Epithelial cell of proximal tubule (primary cell): ENCODE results near the gene SERPINB12. TPM values are rescaled to one million over a fixed set of nuclear protein-coding genes. Genes with fewer than 3 reads are reported as not detected.

ENCODE experiments used
- DNase-seq: peaks from one replicate; pipeline ENCODE4 v3.0.0-alpha.2; 2011; ENCODE audit warnings: low read depth
- H3K4me3 ChIP-seq: 2 replicates; pipeline ENCODE4 v1.5.1; 2011; ENCODE audit warnings: low read depth, mild to moderate bottlenecking, low read length
- total RNA-seq: library from RNA; depleted of rRNA; stranded (reverse); fragments of >200 nt; gene quantifications from 2 replicates; pipeline ENCODE4 v1.2.3, GENCODE V29; 2015
- TF ChIP-seq, protein P1 (sequence below): conservative IDR thresholded peaks from 2 replicates; pipeline ENCODE4 v1.5.1; 2012; ENCODE audit warnings: low read depth, mild to moderate bottlenecking, low read length

The SERPINB12 gene
- total RNA-seq, 1 donor from 2014 or later = not detected

- no peak overlapping the region for H3K4me3 ChIP-seq
- no peak for DNase-seq
- TF ChIP-seq, protein P1, sequence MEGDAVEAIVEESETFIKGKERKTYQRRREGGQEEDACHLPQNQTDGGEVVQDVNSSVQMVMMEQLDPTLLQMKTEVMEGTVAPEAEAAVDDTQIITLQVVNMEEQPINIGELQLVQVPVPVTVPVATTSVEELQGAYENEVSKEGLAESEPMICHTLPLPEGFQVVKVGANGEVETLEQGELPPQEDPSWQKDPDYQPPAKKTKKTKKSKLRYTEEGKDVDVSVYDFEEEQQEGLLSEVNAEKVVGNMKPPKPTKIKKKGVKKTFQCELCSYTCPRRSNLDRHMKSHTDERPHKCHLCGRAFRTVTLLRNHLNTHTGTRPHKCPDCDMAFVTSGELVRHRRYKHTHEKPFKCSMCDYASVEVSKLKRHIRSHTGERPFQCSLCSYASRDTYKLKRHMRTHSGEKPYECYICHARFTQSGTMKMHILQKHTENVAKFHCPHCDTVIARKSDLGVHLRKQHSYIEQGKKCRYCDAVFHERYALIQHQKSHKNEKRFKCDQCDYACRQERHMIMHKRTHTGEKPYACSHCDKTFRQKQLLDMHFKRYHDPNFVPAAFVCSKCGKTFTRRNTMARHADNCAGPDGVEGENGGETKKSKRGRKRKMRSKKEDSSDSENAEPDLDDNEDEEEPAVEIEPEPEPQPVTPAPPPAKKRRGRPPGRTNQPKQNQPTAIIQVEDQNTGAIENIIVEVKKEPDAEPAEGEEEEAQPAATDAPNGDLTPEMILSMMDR = no peak
Measured at GRCh38 chr18:63592471-63592870, 50.3 kb downstream of the SERPINB12 start.

- TF ChIP-seq, protein P1 = no peak
- no peak overlapping the region for H3K4me3 ChIP-seq
- DNase-seq = no peak
Measured at GRCh38 chr18:63596964-63597363, 54.8 kb downstream of the SERPINB12 start.

DNA sequence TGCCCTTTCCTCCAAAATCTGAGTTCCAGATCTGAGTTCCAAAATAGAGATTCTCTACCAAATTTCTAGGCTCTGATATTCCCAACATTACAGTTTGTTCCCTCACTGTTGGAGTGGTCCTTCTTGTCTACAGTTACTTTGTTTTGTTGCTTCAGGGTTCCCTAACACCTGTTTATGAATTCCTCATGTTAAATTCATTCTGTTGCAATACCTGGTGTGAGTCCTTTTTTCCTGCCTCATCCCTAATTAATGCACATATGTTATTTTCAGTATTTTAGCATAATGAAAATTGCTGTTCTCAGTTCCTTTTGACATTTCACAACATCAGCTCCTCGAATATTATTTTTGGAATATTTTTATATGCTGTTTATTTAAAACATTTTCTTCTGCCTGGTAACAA is 61.2 kb downstream of the SERPINB12 start:
- DNase-seq = no peak
- TF ChIP-seq, protein P1 = no peak
- no peak overlapping the region for H3K4me3 ChIP-seq

GRCh38 chr18:63603772-63604171 is 61.6 kb downstream of the SERPINB12 start:
- no peak overlapping the region for H3K4me3 ChIP-seq
- peak; percentile 4 for DNase-seq
- TF ChIP-seq, protein P1 = no peak

DNA sequence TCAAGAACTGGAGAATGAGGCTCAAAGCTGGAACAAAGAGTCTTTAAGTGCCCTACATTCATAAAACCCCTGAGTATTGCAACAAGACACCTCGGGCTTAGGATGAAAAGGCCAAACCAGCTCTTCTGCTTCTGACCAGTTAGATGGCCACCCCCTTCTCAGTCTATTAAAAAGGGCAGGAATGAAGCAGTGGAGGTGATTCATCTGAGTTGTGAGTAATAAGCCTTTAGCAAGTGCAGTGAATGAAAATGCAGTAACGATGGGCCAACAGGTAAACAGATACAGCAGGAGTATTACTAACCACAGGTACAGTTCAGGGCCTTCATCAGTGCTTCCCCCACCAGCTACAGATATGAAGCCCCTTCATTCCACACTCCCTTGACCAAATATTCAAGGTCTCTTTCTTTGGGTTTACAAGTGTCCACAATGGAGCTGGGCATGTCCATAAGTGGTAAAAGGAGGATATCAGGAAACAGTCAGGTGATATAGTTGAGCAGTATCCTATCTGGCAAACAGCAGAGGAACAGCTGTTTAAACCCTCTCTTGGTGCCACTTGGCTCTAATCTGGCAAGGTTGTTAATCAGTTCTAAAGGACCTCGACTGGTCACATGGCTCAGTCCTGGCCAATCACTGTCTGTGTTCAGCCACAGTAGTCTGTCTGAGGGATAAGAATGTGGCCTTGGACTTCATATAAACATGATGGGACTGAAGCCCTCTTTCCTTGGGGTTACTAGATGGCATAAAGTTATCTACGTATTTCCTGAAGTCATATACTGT is 62.8 kb downstream of the SERPINB12 start:
- TF ChIP-seq, protein P1 = no peak
- H3K4me3 ChIP-seq = no peak overlapping the region
- DNase-seq = peak; percentile 64

GRCh38 chr18:63606526-63606925 is 64.4 kb downstream of the SERPINB12 start:
- DNase-seq = peak; percentile 3
- H3K4me3 ChIP-seq = no peak overlapping the region
- TF ChIP-seq, protein P1 = no peak

DNA sequence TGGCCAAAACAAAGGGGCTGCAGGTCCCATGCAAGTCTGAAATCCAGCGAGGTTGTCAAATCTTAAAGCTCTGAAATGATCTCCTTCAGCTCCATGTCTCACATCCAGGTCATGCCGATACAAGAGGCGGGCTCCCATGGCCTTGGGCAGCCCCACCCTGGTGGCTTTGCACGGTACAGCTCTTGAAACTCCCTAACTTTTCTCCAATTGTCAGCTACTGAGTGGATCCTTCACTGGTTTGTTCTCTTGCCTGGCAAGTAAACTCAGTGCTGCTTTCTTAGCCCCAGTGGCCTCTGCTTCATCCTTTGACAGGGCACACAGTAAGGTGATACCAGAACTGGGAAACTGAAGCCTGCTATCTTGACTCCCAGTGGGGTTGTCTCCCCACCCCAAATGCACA is 71.3 kb downstream of the SERPINB12 start:
- TF ChIP-seq, protein P1 = no peak
- DNase-seq = no peak
- H3K4me3 ChIP-seq = no peak overlapping the region
